CD4-positive, alpha-beta T cell treated with Interleukin-12 subunit alpha and Interleukin-12 subunit beta, for 1 hour (primary cell): ENCODE measurements around the gene P4HA2.

Source experiments
- DNase-seq: peaks from one replicate; pipeline ENCODE4 v3.0.0-alpha.2; 2020

Gene P4HA2

DNA sequence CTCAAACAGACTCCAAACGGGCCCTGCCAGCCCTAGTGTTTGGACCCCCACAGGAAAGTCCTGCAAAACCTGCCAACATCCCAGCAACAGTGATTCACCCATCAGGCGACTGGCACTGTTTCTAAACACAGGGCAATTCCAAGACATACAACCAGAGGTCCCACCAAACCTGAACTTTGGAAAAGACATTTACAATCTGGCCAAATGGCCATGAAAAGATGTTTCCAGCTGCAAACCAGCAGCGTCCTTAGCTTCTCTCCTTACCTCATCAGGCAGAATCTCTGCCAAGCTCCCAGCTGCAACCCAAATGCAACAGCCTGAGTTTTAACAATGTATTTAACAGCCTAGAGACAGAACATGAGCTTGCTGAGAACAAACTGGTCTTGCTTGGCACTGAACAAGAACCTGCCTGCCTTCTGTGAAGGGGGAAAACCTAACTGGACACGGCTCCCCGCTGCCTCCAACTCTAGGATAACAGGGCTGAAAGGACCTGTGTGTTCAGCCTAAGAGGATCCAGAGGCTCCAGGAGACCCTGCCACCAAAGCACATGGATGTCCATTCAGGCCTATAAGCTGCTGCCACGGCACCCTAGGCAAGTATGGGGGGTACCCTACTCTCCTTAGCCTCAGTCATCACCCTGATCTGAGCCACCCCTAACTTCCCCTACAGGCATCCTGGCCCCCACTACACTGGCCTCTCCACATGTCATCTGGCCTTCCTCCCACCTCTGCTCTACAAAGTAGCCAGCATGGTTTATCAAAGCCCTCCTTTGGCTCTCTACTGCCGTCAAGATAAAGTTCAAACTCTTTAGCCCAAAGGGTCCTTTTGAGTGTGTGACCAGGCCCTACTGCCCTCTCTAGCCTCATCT, 5.6 kb downstream of the P4HA2 start:
- no peak for DNase-seq

DNA sequence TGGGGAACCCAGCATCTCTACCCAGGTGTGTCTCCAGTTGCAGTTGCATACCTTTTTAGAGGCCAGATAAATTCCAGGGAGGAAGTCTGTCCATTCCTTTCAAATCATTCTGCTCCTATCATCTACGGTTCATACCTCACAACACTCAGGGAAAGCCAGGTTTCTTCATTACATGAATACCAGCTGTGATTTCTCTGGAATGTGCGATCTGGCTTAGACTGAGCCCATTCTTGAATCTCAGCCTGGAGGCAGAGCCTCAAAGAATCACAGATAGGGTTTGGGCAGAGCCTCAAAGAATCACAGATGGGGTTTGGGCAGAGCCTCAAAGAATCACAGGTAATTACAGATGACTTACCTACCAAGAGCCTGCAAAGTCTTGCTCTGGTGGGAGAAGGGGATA, 7.2 kb downstream of the P4HA2 start:
- DNase-seq, result no peak

DNA sequence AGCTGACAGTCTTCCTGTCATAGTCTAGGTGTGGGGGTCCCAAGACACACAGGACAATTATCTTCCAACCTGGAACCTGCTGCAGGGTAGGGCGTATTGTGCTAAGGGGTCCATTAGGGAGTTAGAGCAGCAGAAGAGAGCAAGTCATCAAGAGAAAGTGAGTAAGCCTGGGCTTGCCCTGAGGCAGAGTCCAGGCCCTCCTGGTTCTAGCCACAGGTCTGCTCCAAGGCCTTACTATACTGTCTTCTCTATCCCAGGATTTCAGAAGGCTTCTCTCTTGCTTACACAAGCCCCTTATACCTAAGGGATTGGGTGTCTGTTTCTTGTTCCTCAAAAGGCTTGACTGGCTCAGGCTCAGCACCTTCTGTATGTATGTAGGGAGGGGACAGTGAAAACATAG, 7.7 kb downstream of the P4HA2 start:
- DNase-seq, result no peak

DNA sequence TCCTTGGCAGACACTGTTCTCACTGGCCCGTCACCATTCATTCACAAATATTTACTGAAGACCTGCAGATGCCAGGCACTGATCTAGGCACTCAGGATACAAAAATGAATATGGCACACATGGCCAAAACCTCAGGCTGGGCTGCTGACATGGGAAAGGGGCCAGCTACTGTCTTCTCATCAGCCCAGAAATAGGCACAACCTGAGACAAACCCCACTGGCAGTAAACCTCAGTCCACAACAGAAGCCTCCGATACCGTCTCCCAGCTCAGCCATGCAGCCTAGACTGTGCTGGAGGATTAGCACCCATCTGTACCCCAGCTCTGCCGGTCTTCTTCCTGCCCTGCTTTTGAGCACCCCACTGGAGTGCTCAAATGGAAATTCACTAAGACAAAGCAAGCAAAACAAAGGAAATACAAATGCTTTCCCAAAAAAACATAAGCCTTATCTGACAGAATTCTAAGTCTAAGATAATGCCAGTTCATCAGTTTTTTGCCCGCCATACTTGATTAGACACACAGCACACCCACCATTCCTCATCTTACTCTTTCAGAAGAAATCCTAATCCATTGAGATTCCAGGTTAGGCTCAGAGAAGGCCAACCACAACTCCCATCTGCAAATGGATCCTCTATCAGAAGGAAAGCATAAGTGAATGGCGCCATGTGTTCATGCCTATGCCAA, 8.2 kb downstream of the P4HA2 start:
- no peak for DNase-seq

DNA sequence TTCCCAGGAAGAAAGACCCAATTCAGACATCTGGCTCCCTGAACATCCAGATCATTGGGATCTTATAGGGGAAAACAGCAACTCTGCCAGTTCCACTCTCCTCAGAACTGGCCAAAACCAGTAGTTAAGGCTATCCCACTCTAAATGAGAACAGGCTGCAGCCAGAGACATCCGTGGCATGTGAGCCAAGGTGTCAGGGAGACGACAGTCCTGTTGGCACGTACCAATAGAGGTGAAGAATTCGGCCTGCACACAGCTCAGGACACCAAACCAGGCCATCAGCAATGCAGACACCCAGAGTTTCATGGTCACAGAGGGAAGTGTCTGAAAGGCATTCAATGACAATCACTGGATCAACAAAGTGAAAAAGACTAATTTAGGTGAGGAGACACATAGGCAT, 9.3 kb downstream of the P4HA2 start:
- DNase-seq, result no peak

DNA sequence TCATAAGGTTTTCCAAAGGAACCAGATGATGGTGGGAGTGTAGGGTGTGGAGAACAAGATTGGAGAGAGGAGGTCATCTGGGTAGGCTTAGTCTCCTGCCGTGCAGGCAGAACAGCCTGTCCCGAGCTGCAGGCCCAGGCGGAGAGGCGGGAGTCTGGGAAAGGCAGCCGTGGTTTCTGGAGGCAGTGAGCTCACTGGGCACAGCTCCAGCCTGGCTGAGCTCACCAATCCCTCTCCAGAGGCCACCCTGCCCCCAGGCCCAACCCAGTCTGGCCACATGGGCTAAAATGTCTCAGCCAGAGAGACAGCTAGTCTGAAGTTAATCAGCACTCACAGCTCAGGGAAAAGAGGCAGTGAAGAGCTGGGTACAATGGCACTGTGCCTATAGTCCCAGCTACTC, 12.3 kb downstream of the P4HA2 start:
- no peak for DNase-seq

DNA sequence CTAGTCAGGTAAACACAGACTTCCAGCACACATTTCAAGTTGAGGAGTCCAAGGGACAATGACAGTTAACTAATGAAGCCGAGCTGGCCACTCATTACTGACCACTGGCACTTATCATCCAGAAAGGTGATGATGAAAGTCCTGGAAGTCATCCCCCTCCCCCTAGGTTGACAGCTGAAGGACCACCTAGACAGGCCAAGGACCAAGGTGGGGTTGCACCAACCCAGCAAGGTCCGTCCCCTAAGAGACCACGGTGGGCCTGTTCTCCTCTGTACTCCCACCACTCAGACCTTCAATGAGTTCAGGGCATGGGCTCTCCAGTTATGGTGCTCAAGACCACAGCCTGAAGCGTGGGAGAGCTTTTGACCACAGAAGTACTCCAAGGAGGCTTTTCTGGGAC, 13.2 kb downstream of the P4HA2 start:
- no peak for DNase-seq

DNA sequence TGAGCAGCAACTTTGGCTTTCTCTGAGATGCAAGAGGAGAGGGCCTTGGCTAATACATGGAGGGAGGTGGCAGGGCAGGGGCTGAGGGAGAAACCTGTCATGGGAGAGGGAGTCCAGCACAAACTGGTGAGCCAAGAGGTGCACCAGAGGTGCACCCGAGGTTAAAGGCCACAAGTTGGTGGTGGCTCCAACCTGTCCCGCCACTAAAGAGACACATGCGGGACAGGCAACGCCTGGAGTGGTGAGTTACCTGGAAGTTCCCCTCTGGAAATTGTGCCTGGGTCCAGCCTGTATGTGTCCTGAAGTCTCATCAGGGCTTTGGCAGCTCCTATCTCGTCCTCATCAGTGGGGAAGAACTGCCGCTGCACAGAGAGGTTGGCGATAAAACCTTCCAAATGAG, 14.0 kb downstream of the P4HA2 start:
- DNase-seq, result no peak

DNA sequence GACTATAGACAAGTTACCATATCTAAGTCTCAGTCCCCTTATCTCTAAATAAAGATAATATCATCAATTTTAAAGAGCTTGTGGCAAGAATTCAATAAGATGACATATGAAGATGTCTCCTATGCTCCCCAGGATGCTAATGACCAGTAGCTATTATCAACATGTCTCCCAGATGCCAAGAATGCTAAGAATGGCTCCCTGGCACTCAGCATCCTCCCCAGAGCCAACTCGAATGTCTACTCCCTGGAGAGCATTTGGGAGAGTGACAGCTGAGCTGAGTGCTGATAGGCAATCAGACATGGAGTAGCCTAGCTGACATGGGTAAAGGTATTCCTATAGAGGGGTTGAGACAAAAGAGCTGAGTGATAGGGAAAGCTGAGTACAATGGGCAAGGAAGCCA, 15.9 kb downstream of the P4HA2 start:
- DNase-seq, result no peak

DNA sequence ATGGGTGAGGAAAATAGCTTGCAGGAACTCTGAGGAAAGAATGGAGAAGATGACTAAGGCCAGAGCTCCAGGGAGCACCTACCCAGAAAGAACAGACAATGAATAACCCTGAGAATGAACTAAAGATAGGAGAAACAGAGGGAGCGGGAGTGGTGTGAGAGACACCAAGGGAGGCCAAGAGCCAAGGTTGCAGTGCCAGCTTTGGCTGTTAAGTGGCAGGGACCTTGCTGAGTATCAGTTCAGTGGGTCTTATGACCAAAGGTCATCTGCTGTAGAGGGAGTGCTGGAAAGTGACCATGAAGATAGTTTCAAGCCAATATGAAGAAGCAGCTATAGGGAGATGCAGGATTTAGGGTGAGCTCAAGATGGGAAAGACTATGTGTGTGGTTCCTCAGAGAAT, 16.7 kb downstream of the P4HA2 start:
- DNase-seq, result no peak

DNA sequence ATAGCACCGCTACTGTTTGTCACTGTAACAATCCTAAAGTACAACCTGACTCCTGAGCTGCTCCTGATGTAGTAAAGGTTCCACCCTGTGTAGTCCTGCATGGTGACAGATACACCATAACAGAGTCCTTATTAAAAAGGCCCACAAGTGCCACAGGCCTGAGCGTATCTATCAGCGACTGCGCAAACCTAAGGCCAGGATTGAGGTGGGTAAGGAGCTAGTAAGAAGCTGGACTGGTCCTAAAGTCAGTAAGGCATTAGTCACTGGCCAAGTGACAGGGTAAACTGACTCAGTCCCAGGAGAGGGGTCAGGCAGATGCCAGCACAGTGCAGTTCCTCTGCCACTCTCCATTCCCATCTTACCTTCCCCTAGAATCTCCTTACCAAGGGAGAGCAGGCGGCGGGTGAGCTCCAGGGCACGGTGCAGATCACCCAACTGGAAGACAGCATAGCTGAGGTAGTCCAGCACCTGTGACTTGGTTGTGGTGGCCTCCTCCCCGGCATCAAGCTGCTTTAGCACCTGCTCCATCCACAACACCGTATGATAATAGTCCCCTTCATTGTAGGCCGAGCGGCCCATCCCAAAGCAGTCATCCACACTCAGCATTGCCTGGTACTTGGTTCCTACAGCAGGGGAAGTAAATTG, 17.6 kb downstream of the P4HA2 start:
- no peak for DNase-seq

DNA sequence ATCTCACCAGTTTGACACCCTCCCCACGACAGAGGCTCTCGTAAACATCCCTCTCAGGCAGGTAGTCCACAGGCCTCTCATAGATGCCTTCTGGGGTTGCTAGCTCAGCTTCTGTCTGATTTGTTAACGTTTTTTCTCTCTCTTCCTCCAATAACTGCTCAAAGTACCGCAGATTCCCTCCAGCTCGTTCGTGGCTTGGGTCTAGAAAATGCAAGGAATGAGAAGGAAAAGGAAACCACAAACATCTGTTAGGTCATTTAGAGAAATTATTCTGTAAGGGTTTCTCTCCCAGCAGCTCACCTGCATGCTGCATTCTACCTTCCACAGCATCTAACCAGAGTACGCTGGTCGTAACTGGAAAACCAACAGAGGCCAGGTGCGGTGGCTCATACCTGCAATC, 18.5 kb downstream of the P4HA2 start:
- DNase-seq, result no peak

DNA sequence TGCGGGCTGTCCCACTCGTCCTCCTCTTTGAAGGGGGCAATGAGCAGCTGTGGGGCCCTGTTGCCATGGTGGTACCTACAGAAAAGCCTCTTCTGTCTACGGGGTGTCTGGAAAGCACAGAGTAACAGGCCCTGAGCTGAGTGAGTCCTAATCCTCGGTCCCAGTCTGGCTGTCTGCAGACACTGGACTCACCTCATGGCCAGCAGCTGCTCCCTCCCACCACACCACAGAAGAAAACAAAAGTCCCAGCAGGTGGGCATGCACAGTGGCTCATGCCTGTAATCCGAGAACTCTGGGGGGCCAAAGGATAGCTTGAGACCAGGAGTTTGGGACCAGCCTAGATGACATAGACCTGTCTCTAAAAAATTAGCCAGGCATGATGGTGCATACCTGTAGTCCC, 19.9 kb downstream of the P4HA2 start:
- DNase-seq, result no peak

DNA sequence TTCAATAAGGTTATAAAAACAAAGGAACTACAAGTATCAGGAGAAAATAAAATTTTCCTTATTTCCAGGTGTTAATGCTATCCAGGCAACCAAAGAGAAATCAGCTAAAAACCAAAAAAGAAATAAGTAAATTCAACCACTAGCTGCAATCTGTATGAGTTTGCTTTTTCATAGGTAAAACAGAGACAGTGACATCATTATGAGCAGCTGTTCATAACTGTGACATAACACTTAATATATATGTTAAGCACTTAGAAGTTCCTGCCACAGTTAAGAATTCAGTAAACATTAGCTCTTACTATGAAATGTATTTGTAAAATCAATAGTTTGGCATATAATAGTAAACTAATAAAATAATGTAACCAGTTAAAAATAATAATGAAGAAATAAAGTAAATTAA, 20.9 kb downstream of the P4HA2 start:
- no peak for DNase-seq

DNA sequence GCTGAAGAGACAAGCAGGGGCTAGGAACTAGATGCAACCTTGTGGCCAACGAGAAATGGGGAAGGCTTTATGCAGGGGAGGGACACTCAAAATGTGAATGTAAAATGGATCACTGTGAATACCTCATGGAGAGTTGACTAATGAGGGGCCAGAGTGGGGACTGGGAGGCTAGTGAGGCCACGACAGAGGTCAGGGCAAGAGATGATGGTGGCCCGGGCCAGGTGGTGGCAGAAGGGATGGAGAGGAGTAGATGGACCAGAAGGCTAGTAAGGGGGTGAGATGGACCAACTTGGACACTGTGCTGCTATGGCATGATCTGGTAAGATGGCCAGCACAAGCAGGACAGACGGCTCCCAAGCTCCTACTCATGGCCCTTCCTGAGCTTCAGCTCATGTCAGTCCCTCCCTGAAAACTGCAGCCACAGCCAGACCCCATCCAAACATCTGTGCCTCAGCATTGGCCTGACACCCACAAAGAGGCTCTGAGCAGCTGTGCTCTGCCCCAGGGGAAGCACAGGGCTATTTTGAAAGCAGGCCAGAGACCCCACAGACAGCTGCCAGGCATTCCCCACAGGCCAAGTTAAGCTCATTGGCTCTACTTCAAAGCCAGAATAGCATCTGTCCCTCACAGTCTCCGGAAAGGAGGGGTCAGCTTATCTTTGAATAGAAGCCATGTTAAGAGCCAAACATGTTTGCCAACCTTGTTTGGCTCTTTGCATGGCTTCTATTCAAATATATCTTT, 22.1 kb downstream of the P4HA2 start:
- DNase-seq, result no peak

DNA sequence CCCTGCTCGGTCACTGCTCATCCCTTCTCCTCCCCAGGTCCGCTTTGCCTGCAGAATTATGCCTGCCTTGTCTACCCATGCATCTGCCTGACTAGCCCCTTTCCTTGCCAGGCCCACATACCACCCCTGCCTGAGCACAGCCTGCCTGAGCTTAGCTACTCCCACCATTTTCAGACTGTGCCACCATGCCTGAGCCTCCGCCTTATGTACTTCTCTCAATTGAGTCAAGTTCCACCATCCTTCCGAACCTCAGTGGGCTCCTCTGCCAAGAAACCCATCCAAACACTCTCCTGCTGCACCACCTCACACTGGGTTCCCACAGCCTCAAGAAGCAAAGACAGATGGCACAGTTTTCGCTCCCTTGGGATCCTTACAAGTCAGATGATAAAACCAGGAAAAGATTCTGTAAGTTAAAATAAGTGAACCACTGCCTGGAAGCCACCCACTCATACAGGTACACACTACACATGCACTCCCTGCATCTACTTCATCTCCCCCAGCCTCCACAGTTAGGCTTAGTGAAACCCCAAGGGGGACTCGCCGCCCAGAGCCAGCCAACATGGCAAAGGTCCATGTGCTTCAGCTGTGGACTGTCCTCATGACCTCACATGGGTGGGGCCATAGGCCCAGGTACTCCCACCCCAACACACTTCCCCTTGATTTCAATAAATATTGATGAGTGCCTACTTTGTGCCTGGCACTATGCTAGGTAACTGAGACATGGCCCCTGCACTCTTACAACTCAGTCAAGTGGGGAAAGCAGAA, 23.1 kb downstream of the P4HA2 start:
- DNase-seq, result no peak

DNA sequence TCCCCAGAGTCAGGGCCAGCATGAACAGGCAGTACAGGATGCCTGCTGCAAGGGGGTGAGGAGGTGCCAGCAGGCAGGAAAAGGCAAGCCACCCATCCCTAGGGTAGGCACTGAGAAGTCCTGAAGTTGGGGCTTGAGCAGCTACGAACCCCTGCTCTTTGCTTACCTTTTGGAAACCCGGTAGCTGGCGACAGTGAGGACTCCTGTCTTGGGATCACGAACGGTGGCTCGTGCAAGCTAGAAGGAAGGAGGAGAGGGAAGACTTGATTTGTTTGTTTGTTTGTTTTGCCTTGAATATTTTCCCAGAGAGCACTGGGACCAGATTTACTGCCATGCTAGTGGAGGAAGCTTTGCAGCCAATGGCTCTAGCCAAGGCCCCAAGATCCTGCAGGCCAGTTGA, 23.7 kb downstream of the P4HA2 start:
- no peak for DNase-seq

DNA sequence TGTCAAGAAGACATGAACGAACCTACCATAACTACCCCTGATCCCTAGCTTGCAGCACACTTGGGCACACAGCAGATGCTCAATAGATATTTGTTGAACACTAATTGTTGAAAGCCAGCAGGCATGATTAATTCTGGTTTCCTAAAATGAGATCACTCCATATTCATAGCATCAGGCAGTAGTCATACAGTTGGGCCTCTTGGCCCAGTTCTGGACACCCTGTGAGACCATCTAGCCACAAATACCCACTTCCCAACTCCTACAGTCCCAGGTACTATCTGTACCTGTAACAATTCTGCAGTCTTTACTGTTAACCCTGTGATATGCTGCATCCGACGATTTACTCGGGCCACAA, 24.2 kb downstream of the P4HA2 start:
- DNase-seq, result no peak

DNA sequence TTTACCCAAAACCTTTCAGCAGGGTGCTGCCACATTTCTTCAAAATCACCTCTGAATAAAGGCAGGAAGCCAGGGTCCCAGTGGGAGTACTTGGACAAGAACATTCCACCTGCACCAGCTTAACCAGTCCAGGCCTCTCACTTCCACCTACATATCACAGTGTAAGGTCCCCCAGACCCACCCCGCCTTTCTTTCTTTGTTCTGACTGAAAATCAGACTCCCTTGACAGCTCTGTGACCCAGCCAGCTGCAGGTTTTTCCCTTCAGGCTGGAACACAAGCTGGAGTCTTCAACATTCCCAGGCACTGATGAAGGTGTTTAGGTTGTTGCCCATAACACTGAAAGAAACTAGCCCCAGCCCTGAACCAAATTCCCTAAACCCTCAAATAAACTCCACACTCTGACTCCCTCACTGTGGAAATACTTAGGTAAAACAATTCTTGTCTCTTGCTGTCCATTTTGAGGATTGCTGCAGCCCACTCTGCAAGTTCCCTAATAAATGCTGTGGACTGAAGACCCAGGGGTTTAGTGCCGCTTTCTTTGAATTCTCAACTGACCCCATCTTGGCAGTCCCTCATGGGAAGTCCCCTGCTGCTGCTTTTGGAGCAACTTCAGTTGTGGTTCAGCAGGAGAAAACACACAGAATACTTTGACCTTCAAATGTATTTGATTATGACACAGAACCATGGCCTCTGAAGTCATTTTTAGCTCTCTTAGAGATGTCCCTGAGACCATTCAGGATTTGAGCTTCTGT, 24.8 kb downstream of the P4HA2 start:
- no peak for DNase-seq

DNA sequence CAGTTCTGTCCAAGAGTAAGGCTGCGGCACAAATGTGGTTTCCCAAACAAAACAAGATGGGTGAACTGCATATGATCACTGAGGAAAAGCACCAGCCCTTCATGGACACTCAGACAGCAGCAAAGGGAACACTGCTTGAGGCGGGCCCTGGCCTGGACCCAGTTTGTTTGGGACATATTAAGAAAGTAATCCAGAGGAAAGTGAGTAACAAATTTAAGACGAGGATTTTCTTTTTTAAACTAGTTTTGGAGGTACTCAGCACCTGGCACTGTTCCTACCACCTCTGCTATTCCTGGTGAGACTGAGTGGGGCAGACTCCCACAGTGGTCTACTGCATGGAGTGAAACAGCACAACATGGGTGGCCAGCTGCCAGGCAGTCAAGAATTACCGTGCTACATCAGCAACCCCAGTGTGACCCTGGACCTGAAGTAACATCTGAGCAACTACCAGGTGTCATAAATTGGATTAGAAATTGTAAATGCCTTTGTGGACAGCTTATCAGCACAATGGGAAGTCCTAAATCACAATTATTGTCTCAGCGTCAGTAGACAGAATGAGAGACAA, 28.5 kb downstream of the P4HA2 start:
- no peak for DNase-seq

DNA sequence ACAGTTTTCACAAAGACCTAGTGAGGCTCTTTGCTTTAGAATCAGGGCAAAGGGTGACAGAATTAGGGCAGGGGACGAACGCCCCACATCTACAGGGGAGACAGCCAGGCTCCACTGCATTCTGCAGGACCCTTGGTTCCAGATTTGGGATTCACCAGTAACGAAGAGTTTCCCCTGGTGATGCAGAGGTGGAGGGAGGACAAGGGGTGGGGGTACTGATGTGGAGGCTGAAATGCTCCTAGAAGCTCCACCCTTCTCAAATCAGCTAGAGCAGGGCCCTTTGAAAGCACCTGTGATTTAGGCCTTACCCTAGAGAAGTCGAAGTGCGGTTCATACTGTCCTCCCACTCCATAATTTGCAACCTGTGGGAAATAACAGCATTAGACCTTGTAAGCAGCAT, 29.1 kb downstream of the P4HA2 start:
- DNase-seq, result no peak

DNA sequence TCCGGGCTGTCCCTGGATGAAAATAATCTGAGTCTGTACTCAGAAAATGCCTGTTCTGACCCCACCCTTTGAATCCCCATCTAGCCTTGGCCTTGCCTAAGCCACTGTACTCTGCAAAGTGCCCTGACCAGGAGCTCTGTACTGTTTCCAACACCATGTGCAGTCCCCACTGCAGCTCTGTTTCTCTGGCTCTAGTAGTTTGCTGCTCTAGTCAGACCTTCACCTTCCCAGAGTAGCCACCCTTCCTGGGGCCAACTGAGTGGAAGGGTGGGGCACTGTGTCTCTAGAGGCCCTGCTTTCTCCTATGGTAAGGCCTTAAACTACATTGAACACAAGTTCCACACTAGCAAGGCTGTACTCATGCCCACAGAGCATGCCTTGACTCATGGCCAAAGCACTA, 31.9 kb downstream of the P4HA2 start:
- DNase-seq, result no peak
